Breast epithelium (tissue), 4 donors: ENCODE measurements around the gene HSPA4. TPM values are rescaled to one million over a fixed set of nuclear protein-coding genes. Genes with fewer than 3 reads are reported as not detected.

Source experiments
- DNase-seq, 2 donors: peaks; one replicate each; pipeline ENCODE4 v3.0.0-alpha.2; 2019; ENCODE audit warnings: low spot score in 2 of 2
- H3K27ac ChIP-seq, 2 donors: fragments of 200-600 bp; sonication (generic) in 1 of 2; one replicate each; pipeline ENCODE4 v1.5.1; 2016 to 2019; ENCODE audit warnings: mild to moderate bottlenecking in 1 of 2
- H3K27me3 ChIP-seq, 2 donors: fragments of 200-600 bp; sonication (generic) in 1 of 2; one replicate each; pipeline versions ENCODE4 v1.5.1 to v1.6.0; 2017 to 2019; ENCODE audit warnings: control low read depth in 1 of 2, mild to moderate bottlenecking in 1 of 2
- H3K36me3 ChIP-seq: fragments of 200-600 bp; one replicate; pipeline ENCODE4 v1.5.1; 2019
- H3K4me1 ChIP-seq, 2 donors: fragments of 200-600 bp; sonication (generic); one replicate each; pipeline ENCODE4 v1.5.1; 2016 to 2019; ENCODE audit warnings: control low read depth in 1 of 2
- H3K4me3 ChIP-seq, 3 donors: fragments of 200-600 bp; sonication (generic); 1 replicate in 2 of 3; 2 replicates in 1 of 3; pipeline ENCODE4 v1.5.1; 2016 to 2019; ENCODE audit warnings: mild to moderate bottlenecking in 3 of 3, moderate library complexity in 2 of 3
- H3K9me3 ChIP-seq, 2 donors: fragments of 200-600 bp; sonication (generic) in 1 of 2; one replicate each; pipeline ENCODE4 v1.5.1; 2016 to 2019; ENCODE audit warnings: control low read depth in 1 of 2
- CTCF ChIP-seq, 3 donors: fragments of 450-650 bp; IDR thresholded peaks; one replicate each; pipeline ENCODE4 v1.5.1; 2016 to 2017; ENCODE audit warnings: antibody characterized with exemption in 3 of 3, mild to moderate bottlenecking in 3 of 3, moderate library complexity in 3 of 3
- POLR2A ChIP-seq: fragments of 450-650 bp; IDR thresholded peaks from one replicate; pipeline ENCODE4 v1.6.1; 2016; ENCODE audit warnings: antibody characterized with exemption, mild to moderate bottlenecking, moderate library complexity
- POLR2AphosphoS5 ChIP-seq, 3 donors: sonication (generic); formaldehyde crosslinking; IDR thresholded peaks; one replicate each; pipeline ENCODE4 v1.6.1; 2017; ENCODE audit warnings: antibody characterized with exemption in 3 of 3
- intact Hi-C: fragments of 100-400 bp; cut with DNase I; formaldehyde crosslinking; loops from one replicate; pipeline ENCODE4 v1.15.1; 2023; ENCODE audit warnings: low total_unique reads
- total RNA-seq, 3 donors: library from RNA; depleted of rRNA; stranded (reverse); fragments of >200 nt; gene quantifications; one replicate each; pipeline ENCODE4 v1.1.0, GENCODE V29; 2016

HSPA4 gene
- total RNA-seq, 3 donors from 2014 or later: 45.6 to 67.2 (median 55.4) TPM

- Histone ChIP-seq H3K9me3 (no peaks in the 10 kb centered on the region), H3K36me3 (no peaks in the 10 kb centered on the region), H3K27ac (no peak overlapping the region), H3K27me3 (no peaks in the 10 kb centered on the region), H3K4me3 (no peak overlapping the region), H3K4me1 (no peaks in the 10 kb centered on the region)
- intact Hi-C loops: no loop called here
- peak; percentile 80 to 85 for DNase-seq
- TF ChIP-seq POLR2AphosphoS5 (IDR thresholded peaks at IDR 0.05) (peak in 2 of 3 donors; percentile 30 to 32), CTCF (IDR thresholded peaks at IDR 0.05) (peak; percentile 86 to 93 (median 87)), POLR2A (no peak)
These were observed 59.5 kb downstream of the HSPA4 start for GRCh38 chr5:133111299-133111698.

GRCh38 chr5:133112026-133112660, 60.3 kb downstream of the HSPA4 start:
- Histone ChIP-seq H3K4me3 (no peak overlapping the region), H3K36me3 (no peaks in the 10 kb centered on the region), H3K4me1 (no peaks in the 10 kb centered on the region), H3K27me3 (no peaks in the 10 kb centered on the region), H3K9me3 (no peaks in the 10 kb centered on the region), H3K27ac (no peak overlapping the region)
- no peak for DNase-seq
- TF ChIP-seq CTCF (IDR thresholded peaks at IDR 0.05): no peak
- no peak for TF ChIP-seq POLR2AphosphoS5 (IDR thresholded peaks at IDR 0.05)
- no peak for TF ChIP-seq POLR2A
- intact Hi-C loops: no loop called here

GRCh38 chr5:133113331-133114061, 61.7 kb downstream of the HSPA4 start:
- peak in 1 of 2 donors; percentile 76 for DNase-seq
- Histone ChIP-seq H3K27me3 (no peaks in the 10 kb centered on the region), H3K9me3 (no peaks in the 10 kb centered on the region), H3K4me3 (no peak overlapping the region), H3K27ac (peak overlapping the region in 1 of 2 donors; percentile 38), H3K36me3 (no peaks in the 10 kb centered on the region), H3K4me1 (no peaks in the 10 kb centered on the region)
- no peak for TF ChIP-seq POLR2AphosphoS5 (IDR thresholded peaks at IDR 0.05)
- TF ChIP-seq CTCF (IDR thresholded peaks at IDR 0.05): no peak
- TF ChIP-seq POLR2A: no peak
- intact Hi-C loops: no loop called here

DNA sequence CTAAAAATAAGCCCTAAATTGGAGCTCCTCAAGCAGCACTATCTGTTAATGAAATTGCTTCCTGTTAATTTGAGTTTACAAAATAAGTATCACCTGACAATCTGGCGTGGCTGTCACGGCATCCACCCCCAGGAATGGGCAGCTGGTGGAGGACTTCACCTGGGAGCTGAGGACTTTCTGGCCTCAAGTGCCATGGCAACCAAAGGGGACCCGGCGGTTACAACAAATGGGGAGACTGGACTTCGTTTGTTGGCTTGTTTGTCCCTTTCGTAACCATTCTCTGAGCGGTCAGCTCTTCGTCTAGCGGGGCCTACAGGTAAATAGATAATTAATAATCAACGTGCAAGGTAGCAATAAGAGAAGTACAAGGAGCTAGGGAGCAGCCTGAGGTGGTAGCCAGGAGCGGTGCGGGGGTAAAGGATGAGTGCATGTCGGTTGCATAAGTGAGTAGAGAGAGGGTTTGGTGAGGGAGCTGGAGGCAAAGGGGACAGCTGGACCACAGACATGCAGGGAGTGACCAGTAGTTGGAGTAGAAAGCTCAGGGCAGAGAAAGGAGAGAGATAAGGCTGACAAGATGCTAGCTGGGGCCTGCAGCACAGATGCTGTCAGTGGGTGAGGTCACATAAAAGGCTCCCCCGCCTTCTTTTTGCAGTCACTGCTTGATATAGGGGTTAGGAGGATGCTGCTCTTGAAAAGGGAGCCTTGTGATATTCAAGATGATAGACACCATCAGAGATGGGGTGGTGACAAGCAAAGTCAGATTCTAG, 62.5 kb downstream of the HSPA4 start:
- H3K36me3 ChIP-seq: no peaks in the 10 kb centered on the region
- H3K9me3 ChIP-seq: no peaks in the 10 kb centered on the region
- H3K4me3 ChIP-seq: no peak overlapping the region
- no peak for TF ChIP-seq POLR2A
- no peak for TF ChIP-seq POLR2AphosphoS5 (IDR thresholded peaks at IDR 0.05)
- no peak for TF ChIP-seq CTCF (IDR thresholded peaks at IDR 0.05)
- no peaks in the 10 kb centered on the region for H3K4me1 ChIP-seq
- no peak overlapping the region for H3K27ac ChIP-seq
- no peak for DNase-seq
- no peaks in the 10 kb centered on the region for H3K27me3 ChIP-seq
- intact Hi-C loops: no loop called here

- Histone ChIP-seq H3K36me3 (no peaks in the 10 kb centered on the region), H3K4me1 (no peaks in the 10 kb centered on the region), H3K27me3 (no peaks in the 10 kb centered on the region), H3K4me3 (no peak overlapping the region), H3K27ac (no peak overlapping the region), H3K9me3 (no peaks in the 10 kb centered on the region)
- TF ChIP-seq POLR2AphosphoS5 (IDR thresholded peaks at IDR 0.05) (no peak), CTCF (IDR thresholded peaks at IDR 0.05) (no peak), POLR2A (no peak)
- no peak for DNase-seq
- intact Hi-C loops: no loop called here
These were observed 63.1 kb downstream of the HSPA4 start for GRCh38 chr5:133114933-133115310.
